K562 (cell line): ENCODE data around the gene EFHB. TPM values are rescaled to one million over a fixed set of nuclear protein-coding genes. Genes with fewer than 3 reads are reported as not detected.

Experiments
- ARID2 ChIP-seq: fragments of 450-650 bp; IDR thresholded peaks from 2 replicates; pipeline ENCODE4 v1.6.1; 2017; ENCODE audit warnings: antibody characterized with exemption, mild to moderate bottlenecking
- BRD4 ChIP-seq: fragments of 200-600 bp; sonication (generic); IDR thresholded peaks from 2 replicates; pipeline ENCODE4 v1.6.1; 2017; ENCODE audit warnings: inconsistent platforms
- FOXJ2 ChIP-seq: fragments of 200-800 bp; sonication (Bioruptor generic); IDR thresholded peaks from 2 replicates; pipeline ENCODE4 v1.6.1; 2016; ENCODE audit warnings: missing genetic modification characterization, missing compliant biosample characterization
- GATA2 ChIP-seq: sonication (generic); formaldehyde crosslinking; IDR thresholded peaks from 2 replicates; pipeline ENCODE4 v1.4.0; 2020; ENCODE audit warnings: mild to moderate bottlenecking, missing genetic modification reagents
- SMAD4 ChIP-seq: fragments of 250-450 bp; sonication (Bioruptor Pico); conservative IDR thresholded peaks from 2 replicates; pipeline ENCODE4 v1.8.0; 2021; ENCODE audit warnings: inconsistent platforms, mild to moderate bottlenecking, moderate library complexity
- ZFP36 ChIP-seq: fragments of 150-350 bp; IDR thresholded peaks from 2 replicates; pipeline ENCODE4 v1.6.1; 2018; ENCODE audit warnings: low read length, low read depth; ENCODE audit not compliant: partially characterized antibody
- ZNF232 ChIP-seq: sonication (generic); formaldehyde crosslinking; IDR thresholded peaks from 2 replicates; pipeline ENCODE4 v1.8.0; 2022; ENCODE audit warnings: mild to moderate bottlenecking, missing genetic modification reagents
- polyA plus RNA-seq, 8 experiments: library from polyadenylated mRNA; depleted of rRNA in 4 of 8; stranded (reverse) in 5 of 8; unstranded in 3 of 8; fragments of >200 nt; fragmentation: Nextera tagmentation in 2 of 8; fragmentation: Illumina TruSeq in 1 of 8; extraction: Ambion mirVana in 2 of 8; extraction: Trizol in 1 of 8; gene quantifications; 2 replicates each; pipeline versions ENCODE4 v1.2.1 to v1.2.3, GENCODE V29; 2011 to 2014; ENCODE audit warnings: inconsistent platforms in 1 of 8, missing spikeins in 1 of 8
- total RNA-seq, 7 experiments: library from RNA; depleted of rRNA in 6 of 7; stranded (reverse); fragments of >200 nt in 6 of 7; fragmentation: Illumina TruSeq in 2 of 7; extraction: Trizol in 2 of 7; gene quantifications; 2 replicates each; pipeline versions ENCODE4 v1.2.1 to v1.2.3, GENCODE V29; 2011 to 2021; ENCODE audit warnings: low replicate concordance in 1 of 7
- TF ChIP-seq, protein P1 (sequence below): fragments of 450-650 bp; IDR thresholded peaks from 2 replicates; pipeline ENCODE4 v1.6.1; 2016; ENCODE audit warnings: mild to moderate bottlenecking, moderate library complexity
- TF ChIP-seq, protein P2 (sequence below): fragments of 250-450 bp; sonication (Bioruptor Pico); IDR thresholded peaks from 2 replicates; pipeline ENCODE4 v1.8.0; 2021; ENCODE audit warnings: moderate library complexity, mild to moderate bottlenecking, inconsistent platforms

Gene EFHB
- total and polyA plus RNA-seq, 9 of the 15 experiments (the other 6 are each of a cell fraction or from before 2014, with no cell fraction given): 1.5 to 4.0 (median 1.8) TPM

GRCh38 chr3:19888428-19889152, 45.4 kb downstream of the EFHB start (continued):
- TF ChIP-seq, protein P1, sequence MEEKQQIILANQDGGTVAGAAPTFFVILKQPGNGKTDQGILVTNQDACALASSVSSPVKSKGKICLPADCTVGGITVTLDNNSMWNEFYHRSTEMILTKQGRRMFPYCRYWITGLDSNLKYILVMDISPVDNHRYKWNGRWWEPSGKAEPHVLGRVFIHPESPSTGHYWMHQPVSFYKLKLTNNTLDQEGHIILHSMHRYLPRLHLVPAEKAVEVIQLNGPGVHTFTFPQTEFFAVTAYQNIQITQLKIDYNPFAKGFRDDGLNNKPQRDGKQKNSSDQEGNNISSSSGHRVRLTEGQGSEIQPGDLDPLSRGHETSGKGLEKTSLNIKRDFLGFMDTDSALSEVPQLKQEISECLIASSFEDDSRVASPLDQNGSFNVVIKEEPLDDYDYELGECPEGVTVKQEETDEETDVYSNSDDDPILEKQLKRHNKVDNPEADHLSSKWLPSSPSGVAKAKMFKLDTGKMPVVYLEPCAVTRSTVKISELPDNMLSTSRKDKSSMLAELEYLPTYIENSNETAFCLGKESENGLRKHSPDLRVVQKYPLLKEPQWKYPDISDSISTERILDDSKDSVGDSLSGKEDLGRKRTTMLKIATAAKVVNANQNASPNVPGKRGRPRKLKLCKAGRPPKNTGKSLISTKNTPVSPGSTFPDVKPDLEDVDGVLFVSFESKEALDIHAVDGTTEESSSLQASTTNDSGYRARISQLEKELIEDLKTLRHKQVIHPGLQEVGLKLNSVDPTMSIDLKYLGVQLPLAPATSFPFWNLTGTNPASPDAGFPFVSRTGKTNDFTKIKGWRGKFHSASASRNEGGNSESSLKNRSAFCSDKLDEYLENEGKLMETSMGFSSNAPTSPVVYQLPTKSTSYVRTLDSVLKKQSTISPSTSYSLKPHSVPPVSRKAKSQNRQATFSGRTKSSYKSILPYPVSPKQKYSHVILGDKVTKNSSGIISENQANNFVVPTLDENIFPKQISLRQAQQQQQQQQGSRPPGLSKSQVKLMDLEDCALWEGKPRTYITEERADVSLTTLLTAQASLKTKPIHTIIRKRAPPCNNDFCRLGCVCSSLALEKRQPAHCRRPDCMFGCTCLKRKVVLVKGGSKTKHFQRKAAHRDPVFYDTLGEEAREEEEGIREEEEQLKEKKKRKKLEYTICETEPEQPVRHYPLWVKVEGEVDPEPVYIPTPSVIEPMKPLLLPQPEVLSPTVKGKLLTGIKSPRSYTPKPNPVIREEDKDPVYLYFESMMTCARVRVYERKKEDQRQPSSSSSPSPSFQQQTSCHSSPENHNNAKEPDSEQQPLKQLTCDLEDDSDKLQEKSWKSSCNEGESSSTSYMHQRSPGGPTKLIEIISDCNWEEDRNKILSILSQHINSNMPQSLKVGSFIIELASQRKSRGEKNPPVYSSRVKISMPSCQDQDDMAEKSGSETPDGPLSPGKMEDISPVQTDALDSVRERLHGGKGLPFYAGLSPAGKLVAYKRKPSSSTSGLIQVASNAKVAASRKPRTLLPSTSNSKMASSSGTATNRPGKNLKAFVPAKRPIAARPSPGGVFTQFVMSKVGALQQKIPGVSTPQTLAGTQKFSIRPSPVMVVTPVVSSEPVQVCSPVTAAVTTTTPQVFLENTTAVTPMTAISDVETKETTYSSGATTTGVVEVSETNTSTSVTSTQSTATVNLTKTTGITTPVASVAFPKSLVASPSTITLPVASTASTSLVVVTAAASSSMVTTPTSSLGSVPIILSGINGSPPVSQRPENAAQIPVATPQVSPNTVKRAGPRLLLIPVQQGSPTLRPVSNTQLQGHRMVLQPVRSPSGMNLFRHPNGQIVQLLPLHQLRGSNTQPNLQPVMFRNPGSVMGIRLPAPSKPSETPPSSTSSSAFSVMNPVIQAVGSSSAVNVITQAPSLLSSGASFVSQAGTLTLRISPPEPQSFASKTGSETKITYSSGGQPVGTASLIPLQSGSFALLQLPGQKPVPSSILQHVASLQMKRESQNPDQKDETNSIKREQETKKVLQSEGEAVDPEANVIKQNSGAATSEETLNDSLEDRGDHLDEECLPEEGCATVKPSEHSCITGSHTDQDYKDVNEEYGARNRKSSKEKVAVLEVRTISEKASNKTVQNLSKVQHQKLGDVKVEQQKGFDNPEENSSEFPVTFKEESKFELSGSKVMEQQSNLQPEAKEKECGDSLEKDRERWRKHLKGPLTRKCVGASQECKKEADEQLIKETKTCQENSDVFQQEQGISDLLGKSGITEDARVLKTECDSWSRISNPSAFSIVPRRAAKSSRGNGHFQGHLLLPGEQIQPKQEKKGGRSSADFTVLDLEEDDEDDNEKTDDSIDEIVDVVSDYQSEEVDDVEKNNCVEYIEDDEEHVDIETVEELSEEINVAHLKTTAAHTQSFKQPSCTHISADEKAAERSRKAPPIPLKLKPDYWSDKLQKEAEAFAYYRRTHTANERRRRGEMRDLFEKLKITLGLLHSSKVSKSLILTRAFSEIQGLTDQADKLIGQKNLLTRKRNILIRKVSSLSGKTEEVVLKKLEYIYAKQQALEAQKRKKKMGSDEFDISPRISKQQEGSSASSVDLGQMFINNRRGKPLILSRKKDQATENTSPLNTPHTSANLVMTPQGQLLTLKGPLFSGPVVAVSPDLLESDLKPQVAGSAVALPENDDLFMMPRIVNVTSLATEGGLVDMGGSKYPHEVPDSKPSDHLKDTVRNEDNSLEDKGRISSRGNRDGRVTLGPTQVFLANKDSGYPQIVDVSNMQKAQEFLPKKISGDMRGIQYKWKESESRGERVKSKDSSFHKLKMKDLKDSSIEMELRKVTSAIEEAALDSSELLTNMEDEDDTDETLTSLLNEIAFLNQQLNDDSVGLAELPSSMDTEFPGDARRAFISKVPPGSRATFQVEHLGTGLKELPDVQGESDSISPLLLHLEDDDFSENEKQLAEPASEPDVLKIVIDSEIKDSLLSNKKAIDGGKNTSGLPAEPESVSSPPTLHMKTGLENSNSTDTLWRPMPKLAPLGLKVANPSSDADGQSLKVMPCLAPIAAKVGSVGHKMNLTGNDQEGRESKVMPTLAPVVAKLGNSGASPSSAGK: peak; percentile 35; the same call in 1 of the 2 replicates
- TF ChIP-seq FOXJ2: peak; percentile 54
- TF ChIP-seq GATA2 (CRISPR knock-in tag): peak; percentile 60
- TF ChIP-seq, protein P2, sequence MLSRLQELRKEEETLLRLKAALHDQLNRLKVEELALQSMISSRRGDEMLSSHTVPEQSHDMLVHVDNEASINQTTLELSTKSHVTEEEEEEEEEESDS (CRISPR knock-in tag): no peak
- TF ChIP-seq ZFP36: no peak
- TF ChIP-seq ARID2: no peak
- 0 out of 2 replicates have a peak, but pooled peaks have one; percentile 45 for TF ChIP-seq BRD4
- 0 out of 2 replicates have a peak, but pooled peaks have one; percentile 44 for TF ChIP-seq SMAD4
- TF ChIP-seq ZNF232 (CRISPR knock-in tag): no peak
